GM20431 (cell line): Measurements from ENCODE around the gene CAMTA1.

Experiments used
- in situ Hi-C: fragments of 300-500 bp; cut with MseI, MboI; formaldehyde crosslinking; loops from one replicate; pipeline ENCODE4 v1.15.0; 2020; ENCODE audit warnings: low sequenced_read_pairs; ENCODE audit not compliant: unreplicated experiment

CAMTA1 gene

GRCh38 chr1:7809742-7810141 is 1024.5 kb downstream of the CAMTA1 start:
- in situ Hi-C loops, result no loop called here

GRCh38 chr1:7810395-7810794 is 1025.1 kb downstream of the CAMTA1 start:
- in situ Hi-C loops, result no loop called here

- in situ Hi-C loops, result no loop called here
These were observed 1026.2 kb downstream of the CAMTA1 start for GRCh38 chr1:7811476-7811875.

GRCh38 chr1:7813677-7814373 is 1028.6 kb downstream of the CAMTA1 start:
- in situ Hi-C loops, result no loop called here
